Measurements from ENCODE around the gene TTC28.
"Not testable (repeated sequence)": the region's sequence is repeated elsewhere in the genome, so short reads cannot be mapped to it uniquely, and the experiment has no call there.

- TF ChIP-seq, protein P1, sequence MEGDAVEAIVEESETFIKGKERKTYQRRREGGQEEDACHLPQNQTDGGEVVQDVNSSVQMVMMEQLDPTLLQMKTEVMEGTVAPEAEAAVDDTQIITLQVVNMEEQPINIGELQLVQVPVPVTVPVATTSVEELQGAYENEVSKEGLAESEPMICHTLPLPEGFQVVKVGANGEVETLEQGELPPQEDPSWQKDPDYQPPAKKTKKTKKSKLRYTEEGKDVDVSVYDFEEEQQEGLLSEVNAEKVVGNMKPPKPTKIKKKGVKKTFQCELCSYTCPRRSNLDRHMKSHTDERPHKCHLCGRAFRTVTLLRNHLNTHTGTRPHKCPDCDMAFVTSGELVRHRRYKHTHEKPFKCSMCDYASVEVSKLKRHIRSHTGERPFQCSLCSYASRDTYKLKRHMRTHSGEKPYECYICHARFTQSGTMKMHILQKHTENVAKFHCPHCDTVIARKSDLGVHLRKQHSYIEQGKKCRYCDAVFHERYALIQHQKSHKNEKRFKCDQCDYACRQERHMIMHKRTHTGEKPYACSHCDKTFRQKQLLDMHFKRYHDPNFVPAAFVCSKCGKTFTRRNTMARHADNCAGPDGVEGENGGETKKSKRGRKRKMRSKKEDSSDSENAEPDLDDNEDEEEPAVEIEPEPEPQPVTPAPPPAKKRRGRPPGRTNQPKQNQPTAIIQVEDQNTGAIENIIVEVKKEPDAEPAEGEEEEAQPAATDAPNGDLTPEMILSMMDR (IDR thresholded peaks at IDR 0.05), result not testable (repeated sequence)
- not testable (repeated sequence) for TF ChIP-seq POLR2A (IDR thresholded peaks at IDR 0.05)
These were observed 64.2 kb downstream of the TTC28 start for GRCh38 chr22:28615423-28615822.
